HG02840 (cell line): ENCODE data around the gene COX11.

ENCODE experiments used
- ATAC-seq: cut with Tn5 transposase; IDR thresholded peaks from one replicate; pipeline ENCODE4 v1.9.1; 2021; ENCODE audit warnings: mild to moderate bottlenecking, moderate library complexity, moderate number of reproducible peaks; ENCODE audit not compliant: unreplicated experiment, low FRiP score

The COX11 gene

GRCh38 chr17:54968262-54968987, at the start of gene COX11, which contains the start of gene STXBP4:
Gene COX11, minus strand, starts transcription at chr17:54968654. Its CDS starts 8 bp downstream, at chr17:54968646.
Gene STXBP4, plus strand, starts transcription at chr17:54968765. Its CDS starts 17,455 bp downstream, at chr17:54986220.
- peak; percentile 95 for ATAC-seq

- ATAC-seq, result no peak
Measured at GRCh38 chr17:55005520-55005919, 37.1 kb upstream of the COX11 start.

DNA sequence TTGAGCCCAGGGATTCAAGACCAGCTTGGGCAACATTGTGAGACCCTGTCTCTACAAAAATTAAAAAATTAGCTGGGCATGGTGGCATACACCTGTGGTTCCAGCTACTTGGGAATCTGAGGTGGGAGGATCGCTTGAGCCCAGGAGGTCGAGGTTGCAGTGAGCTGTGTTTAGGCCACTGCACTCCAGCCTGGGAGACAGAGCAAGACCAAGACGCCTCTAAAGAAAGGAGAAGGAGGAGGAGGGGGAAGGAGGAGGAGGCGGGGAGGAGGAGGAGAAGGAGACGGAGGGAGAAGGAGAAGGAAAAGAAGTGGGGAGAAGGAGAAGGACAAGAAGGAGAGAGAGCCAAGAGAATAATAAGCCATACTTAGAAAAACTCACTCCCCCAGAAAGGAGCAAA, 36.0 kb upstream of the COX11 start:
- no peak for ATAC-seq

DNA sequence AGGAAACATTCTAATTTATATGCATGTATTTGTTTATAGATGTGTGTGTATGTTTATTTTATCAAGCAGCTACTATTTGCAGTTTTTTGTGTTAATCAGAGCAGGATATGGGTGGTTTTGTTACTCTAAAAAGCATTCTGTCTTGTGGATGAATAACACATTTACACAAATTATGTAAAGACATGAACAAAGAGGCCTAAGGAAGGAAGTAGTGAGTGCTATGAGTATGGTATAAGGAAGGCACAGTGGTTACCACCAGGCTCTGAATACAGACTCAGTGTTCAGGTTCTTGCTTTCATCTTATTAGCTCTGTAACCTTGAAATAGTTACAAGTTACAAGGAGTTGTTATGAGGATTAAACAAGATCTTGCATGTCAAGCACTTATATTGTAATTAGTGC, 34.0 kb upstream of the COX11 start:
- ATAC-seq, result no peak

- no peak for ATAC-seq
Measured at GRCh38 chr17:54996441-54996840, 28.0 kb upstream of the COX11 start.

DNA sequence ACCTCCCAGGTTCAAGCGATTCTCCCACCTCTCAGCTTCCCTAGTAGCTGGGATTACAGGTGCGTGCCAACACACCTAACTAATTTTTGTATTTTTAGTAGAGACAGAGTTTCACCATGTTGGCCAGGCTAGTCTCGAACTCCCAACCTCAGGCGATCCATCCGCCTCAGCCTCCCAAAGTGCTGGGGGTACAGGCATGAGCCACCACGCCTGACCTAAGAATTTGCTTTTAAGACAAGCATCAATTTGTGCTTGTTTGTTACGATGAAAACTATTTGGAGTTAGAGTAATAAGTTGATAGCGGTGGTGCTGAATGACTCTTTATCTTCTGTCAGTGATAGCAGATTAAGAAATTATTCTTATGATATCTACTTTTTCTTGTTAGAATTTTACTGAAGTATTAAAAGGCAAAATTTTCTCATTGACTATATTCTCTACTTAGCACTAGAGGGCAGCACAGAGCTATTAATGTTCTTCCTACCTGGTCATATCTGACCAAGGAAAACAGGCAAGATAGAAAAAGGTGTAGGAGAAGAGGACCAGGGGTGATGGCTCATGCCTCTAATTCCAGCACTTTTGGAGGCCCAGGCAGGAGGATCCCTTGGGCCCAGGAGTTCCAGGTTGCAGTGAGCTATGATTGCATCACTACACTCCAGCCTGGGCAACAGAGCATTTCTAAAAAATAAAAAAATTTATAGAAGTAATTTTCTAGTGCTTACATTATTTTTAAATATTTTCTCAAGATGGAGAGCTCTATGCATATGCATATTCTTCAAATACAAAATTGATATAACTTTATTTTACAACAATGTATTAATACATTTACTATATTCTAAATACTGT, 24.6 kb upstream of the COX11 start:
- ATAC-seq, result no peak

- no peak for ATAC-seq
Measured at GRCh38 chr17:54991567-54991966, 23.1 kb upstream of the COX11 start.

- ATAC-seq, result no peak
Measured at GRCh38 chr17:54990118-54990517, 21.7 kb upstream of the COX11 start.

GRCh38 chr17:54985476-54985875, 17.0 kb upstream of the COX11 start:
- ATAC-seq, result no peak

DNA sequence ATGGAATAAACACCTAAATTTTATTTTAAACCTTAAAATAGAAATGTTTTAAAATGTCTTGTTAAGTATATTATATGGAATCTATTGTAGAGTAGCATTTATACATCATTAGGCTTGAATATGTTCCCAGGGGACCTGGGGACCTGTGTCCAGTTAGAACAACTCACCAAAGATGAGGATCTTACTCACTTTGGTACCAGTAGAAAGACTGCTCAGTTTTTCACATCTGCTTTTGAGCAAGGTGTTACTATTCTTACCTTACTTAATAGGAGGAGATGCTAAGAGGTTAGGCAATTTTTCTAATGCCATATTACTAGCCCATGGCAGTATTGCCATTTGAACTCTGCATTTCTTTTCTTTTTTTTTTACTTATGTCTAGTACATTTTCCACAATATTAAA, 14.8 kb upstream of the COX11 start:
- no peak for ATAC-seq

DNA sequence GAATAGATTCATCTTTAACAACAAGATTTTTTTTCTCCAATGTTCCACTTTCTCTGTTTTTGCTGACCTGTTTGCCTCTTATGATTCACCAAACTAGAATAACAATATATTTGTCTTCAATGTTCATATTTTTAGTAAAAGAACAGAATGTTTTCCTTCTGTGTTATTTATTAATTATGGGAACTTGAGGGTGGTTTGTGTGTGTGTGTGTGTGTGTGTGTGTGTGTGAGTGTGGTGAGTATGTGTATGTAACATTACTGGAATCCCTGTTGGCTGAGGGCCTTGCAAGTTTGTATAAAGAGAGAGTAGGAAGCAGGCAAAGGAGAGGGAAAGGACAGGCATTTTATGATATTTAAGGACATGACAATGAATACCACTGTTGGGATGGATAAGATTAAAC, 13.9 kb upstream of the COX11 start:
- ATAC-seq, result no peak

- no peak for ATAC-seq
Measured at GRCh38 chr17:54980375-54980774, 11.9 kb upstream of the COX11 start.

GRCh38 chr17:54979657-54980056, 11.2 kb upstream of the COX11 start:
- ATAC-seq, result no peak

DNA sequence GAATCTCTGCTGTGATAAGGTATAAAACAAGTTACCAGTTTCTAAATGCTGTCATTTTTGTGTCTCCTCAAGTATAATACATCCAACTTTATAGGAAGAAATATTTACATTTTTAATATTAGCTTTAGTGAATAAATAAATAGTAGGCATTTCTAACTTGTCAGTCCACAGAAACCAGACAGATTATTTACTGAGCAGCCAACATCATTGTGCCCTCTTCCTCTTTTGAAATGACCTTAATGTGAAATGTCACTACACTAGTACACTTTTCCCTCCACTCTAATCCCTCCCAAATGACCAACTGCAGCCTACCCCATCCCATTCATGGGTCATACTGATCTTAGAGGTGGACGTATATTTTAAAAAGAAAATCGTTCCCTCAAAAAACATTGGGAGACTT, 9.3 kb upstream of the COX11 start:
- no peak for ATAC-seq

- no peak for ATAC-seq
Measured at GRCh38 chr17:54976316-54976715, 7.9 kb upstream of the COX11 start.

GRCh38 chr17:54974759-54975158, 6.3 kb upstream of the COX11 start:
- ATAC-seq, result no peak

- ATAC-seq, result no peak
Measured at GRCh38 chr17:54972406-54973138, 4.1 kb upstream of the COX11 start.

- no peak for ATAC-seq
Measured at GRCh38 chr17:54971901-54972300, 3.4 kb upstream of the COX11 start.

GRCh38 chr17:54971147-54971546, 2.7 kb upstream of the COX11 start:
- no peak for ATAC-seq

DNA sequence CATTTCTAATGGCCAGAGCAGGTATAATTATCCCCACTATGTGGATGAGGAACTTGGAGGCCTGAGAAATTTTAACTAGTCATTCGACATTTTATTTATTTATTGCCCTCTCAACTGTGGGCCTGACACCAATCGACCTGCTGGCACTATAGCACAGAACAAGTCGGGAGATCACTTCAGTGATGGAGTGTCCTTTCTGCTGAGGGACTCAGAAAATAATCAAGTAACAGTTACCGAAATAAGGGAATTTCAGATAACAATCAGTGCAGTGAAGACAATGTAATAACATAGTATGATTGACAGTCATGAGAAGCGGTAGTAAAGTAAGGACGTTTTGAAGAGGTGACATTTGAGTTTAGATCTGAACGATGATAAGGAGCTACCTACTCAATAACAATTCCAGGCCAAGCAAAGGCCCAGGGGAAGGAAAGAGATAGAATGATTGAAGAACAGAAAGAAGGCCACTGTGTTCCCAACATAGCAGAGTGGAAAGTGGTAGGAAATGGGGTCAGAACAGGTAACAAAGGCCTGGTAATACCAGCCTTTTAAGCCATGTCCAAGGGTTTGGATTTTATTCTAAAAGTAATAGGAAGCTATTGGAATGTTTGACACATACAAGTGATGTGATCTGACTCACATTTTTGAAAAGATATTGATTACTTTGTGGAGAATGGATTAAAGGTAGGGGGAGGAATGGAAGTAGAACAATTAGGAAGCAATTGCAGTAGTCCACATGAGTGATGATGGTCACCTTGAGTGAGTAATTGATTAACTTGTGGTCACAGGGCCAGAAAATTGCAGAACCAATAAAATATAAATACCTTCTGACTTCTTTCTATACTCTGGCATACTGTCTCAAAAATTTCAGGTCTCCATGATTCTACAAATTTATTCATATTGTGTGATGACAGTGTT, 1.5 kb upstream of the COX11 start:
- no peak for ATAC-seq
